H1 (cell line): ENCODE data around the gene SCYL2.

Experiments used
- ATF3 ChIP-seq: IDR thresholded peaks from 2 replicates; pipeline ENCODE4 v1.6.1; 2011; ENCODE audit warnings: low read depth, mild to moderate bottlenecking, low read length; ENCODE audit not compliant: insufficient read depth
- CTCF ChIP-seq, 3 experiments: IDR thresholded peaks; 1 replicate in 2 of 3; 2 replicates in 1 of 3; pipeline versions ENCODE4 v1.5.1 to v1.6.1; 2011; ENCODE audit warnings: low read length in 3 of 3, mild to moderate bottlenecking in 3 of 3, inconsistent platforms in 2 of 3, low read depth in 1 of 3, moderate library complexity in 1 of 3; ENCODE audit not compliant: insufficient read depth in 1 of 3; ENCODE audit errors: control extremely low read depth in 1 of 3
- EP300 ChIP-seq, 2 experiments: IDR thresholded peaks; 1 replicate in 1 of 2; 2 replicates in 1 of 2; pipeline ENCODE4 v1.6.1; 2011 to 2012; ENCODE audit warnings: low read depth in 2 of 2, low read length in 2 of 2, mild to moderate bottlenecking in 2 of 2, borderline replicate concordance in 1 of 2, inconsistent platforms in 1 of 2, moderate library complexity in 1 of 2
- FOSL1 ChIP-seq: IDR thresholded peaks from 2 replicates; pipeline ENCODE4 v1.6.1; 2011; ENCODE audit warnings: mild to moderate bottlenecking, low read depth, low read length, moderate library complexity; ENCODE audit not compliant: insufficient read depth
- GABPA ChIP-seq: IDR thresholded peaks from 2 replicates; pipeline ENCODE4 v1.6.1; 2011; ENCODE audit warnings: mild to moderate bottlenecking, low read length, moderate library complexity, borderline replicate concordance; ENCODE audit not compliant: insufficient read depth
- KDM1A ChIP-seq: fragments of 200-600, 300-600 bp; sonication (generic); IDR thresholded peaks from 2 replicates; pipeline ENCODE4 v1.7.1; 2016; ENCODE audit warnings: mild to moderate bottlenecking, low read length, borderline replicate concordance
- NRF1 ChIP-seq: IDR thresholded peaks from 2 replicates; pipeline ENCODE4 v1.6.1; 2011; ENCODE audit warnings: mild to moderate bottlenecking, low read depth, low read length, improper control_type of control experiment
- PHF8 ChIP-seq: fragments of 200-600 bp; sonication (generic); conservative IDR thresholded peaks from 2 replicates; pipeline ENCODE4 v1.7.1; 2012; ENCODE audit warnings: low read depth, mild to moderate bottlenecking, inconsistent platforms, low read length, moderate library complexity
- POLR2A ChIP-seq, 2 experiments: IDR thresholded peaks; 1 replicate in 1 of 2; 2 replicates in 1 of 2; pipeline ENCODE4 v1.6.1; 2011; ENCODE audit warnings: low read depth in 2 of 2, low read length in 2 of 2, mild to moderate bottlenecking in 2 of 2; ENCODE audit errors: control extremely low read depth in 1 of 2
- SRF ChIP-seq: IDR thresholded peaks from 2 replicates; pipeline ENCODE4 v1.6.1; 2011; ENCODE audit warnings: mild to moderate bottlenecking, low read depth, low read length, moderate library complexity
- TAF1 ChIP-seq: IDR thresholded peaks from 2 replicates; pipeline ENCODE4 v1.6.1; 2011; ENCODE audit warnings: mild to moderate bottlenecking, low read depth, low read length
- USF2 ChIP-seq: IDR thresholded peaks from 2 replicates; pipeline ENCODE4 v1.6.1; 2011; ENCODE audit warnings: low read length, improper control_type of control experiment

- TF ChIP-seq GABPA (no peak), NRF1 (no peak), TAF1 (no peak), USF2 (no peak), CTCF (IDR thresholded peaks at IDR 0.05; ENCODE audit: control extremely low read depth in 1 of 3, insufficient read depth in 1 of 3, low read depth in 1 of 3, low read length in 3 of 3) (no peak), FOSL1 (no peak), POLR2A (IDR thresholded peaks at IDR 0.05; ENCODE audit: control extremely low read depth in 1 of 2, low read depth in 2 of 2, low read length in 2 of 2) (no peak), EP300 (IDR thresholded peaks at IDR 0.05; ENCODE audit: borderline replicate concordance in 1 of 2, low read depth in 2 of 2, low read length in 2 of 2) (no peak), PHF8 (no peak), ATF3 (no peak), SRF (no peak), KDM1A (no peak)
Observed at GRCh38 chr12:100337727-100338126, 70.8 kb downstream of the SCYL2 start.
